Measurements from ENCODE around the gene VSX2.

Gene VSX2

DNA sequence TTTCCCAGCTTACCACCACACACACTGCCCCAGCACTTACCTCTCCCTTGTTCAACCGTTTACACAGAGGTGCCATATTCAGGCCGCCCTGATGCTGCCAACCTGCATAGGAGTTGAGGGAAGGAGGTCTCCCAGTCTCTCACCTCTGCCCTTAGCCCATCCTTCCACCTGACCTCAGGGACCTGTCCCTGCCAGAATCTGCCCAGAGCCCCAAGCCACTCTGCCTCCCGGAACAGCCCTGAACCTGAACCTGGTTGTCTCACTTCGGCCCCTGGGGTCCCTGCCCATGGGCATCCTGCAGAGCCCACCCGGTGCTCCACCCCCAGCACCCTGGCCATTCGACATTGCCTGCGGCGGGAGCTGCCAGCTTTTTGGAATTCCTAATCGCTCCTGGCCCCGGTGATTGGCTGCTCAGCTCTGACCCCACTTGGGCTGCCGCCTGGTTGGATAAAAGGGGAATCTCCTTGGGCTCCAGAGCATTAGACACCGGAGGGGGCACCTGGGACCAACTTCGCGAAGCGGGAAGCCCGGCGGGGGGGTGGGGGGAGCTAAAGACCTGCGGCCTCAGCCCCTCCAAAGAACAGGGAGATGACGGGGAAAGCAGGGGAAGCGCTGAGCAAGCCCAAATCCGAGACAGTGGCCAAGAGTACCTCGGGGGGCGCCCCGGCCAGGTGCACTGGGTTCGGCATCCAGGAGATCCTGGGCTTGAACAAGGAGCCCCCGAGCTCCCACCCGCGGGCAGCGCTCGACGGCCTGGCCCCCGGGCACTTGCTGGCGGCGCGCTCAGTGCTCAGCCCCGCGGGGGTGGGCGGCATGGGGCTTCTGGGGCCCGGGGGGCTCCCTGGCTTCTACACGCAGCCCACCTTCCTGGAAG lies at the start of gene VSX2:
Gene VSX2 (plus strand): TSS at position 476 of the 874 bp plus-strand sequence. CDS start 113 bp downstream, at position 589.
- no peak for DNase-seq (ENCODE audit: low spot score)

DNA sequence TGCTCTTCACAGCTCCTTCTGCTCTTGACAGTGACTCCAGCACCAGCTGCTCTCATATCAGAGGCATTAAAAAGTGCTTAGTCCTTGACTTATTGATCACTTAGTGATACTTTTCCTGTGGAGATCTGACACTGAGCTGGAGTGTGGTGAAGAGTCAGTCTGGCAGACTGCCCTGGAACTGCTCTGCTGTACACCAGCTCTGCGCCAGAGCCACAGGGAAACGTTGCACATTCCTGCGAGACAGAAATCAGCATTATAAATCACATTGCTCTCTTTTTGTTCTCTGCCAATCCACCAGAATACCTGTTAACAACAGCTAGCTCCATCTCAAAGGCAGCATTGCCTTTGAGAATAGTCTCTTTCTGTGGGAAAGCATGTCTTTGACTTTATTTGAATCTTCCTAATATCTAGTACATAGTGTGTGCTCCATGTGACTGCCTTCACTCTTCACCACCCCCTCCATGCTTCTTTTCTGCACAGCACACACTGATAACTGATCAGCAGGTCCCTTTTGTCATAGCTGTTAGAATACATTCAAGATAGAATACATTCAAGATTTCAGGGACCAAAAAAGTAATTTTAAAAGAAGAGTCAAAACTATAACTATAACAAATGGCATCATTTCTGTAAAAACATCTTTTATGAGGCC lies 48.2 kb upstream of the VSX2 start:
- DNase-seq (ENCODE audit: low spot score), result no peak

DNA sequence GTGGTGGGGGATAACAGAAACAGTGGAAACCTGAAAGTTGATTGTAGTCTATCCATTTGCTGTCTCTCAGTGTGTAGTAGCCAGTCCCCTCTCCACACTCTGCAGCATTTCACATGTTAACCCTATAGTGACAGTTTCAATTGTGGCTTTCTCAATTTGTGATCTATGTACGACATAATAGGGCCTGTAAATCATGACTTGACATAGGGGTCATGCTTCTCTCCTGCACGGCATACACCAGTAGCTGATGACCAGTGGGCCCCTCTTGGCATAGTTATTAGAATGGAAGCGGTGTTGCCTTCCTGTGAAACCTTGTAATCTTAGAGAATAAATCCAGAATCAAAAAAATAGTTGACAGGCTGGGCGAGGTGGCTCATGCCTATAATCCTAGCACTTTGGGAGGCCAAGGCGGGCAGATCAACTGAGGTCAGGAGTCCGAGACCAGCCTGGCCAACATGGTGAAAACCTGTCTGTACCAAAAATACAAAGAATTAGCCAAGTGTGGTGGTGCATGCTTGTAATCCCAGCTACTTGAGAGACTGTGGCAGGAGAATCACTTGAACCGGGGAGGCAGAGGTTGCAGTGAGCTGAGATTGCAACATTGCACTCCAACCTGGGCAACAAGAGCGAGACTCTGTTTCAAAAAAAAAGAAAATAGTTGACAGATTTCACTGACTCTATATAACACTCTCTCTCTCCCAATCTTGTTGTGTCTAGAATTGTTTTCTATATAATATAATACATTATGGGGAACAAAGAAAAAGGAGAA lies 44.6 kb upstream of the VSX2 start:
- no peak for DNase-seq (ENCODE audit: low spot score)

DNA sequence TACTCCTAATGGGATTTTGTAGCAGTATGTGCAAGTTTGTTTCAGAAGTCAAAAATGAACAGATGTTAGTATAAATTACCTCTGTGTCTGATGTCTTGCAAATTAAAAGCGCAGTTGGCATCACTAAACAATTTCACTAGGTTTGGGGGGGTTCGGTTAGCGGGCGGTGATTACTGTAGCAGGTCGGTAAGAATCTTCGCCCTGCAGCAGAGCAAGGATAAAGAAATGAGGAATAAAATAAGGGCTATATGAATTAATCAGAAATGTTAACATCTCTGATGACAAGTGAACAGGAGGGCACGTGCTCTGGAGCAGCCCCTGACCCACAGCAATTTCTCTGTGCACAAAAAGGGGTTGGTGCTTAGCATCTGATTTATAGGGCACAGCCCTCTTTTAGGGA lies 43.6 kb upstream of the VSX2 start:
- no peak for DNase-seq (ENCODE audit: low spot score)

DNA sequence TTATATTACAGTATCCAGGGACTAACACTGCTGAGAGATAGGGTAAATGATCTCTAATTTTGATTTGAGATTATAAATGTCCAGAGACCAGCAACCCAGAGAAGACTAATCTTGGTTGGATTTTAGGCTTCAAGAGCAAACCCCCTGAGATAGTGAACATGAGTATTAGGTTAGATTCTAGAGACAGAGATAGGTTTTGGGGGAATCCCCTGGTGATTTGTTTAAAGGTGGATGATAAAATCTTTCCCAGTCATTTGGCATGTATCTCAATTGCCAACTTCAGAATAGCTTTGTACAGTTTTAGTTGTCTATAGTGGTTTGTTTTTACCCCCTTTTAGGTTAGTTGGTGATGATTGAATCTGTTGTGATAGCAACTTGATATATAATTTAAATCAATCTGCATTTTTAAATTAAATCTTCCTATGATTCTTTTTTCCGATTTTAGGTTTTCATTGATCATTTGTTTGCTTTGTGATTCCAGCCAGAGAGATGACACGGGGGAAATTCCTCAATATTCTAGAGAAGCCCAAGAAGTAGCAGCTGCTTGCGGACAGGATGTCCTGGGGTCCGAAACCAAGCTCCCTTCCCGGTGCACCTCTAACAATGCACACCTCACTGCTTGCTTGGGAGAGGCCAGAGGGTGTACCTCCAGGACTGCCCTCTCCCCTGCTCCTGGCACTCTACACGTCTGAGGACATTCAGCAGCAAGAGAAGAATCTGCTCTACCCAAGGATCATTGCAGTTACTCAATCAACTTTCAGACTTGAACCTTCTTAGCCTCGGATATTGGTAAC lies 40.6 kb upstream of the VSX2 start:
- no peak for DNase-seq (ENCODE audit: low spot score)

DNA sequence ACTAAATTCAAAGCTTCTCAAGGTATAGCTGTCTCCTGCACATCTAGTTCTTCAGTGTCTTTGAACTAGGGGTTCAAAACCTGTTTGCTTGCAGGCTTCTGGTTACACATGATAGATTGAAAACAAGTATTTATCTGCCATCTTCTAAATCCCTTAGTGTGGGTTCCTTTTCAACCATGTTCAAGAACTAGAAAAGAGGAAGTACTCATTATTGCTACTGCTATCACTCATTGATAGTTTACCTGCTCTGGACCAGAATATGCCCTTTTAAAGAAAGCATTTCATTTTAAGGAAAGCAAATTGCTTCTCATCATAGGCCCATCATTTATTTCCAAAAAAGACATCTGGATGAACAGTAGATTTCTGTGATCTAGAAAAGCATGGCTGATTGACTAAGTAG lies 37.1 kb upstream of the VSX2 start:
- no peak for DNase-seq (ENCODE audit: low spot score)

DNA sequence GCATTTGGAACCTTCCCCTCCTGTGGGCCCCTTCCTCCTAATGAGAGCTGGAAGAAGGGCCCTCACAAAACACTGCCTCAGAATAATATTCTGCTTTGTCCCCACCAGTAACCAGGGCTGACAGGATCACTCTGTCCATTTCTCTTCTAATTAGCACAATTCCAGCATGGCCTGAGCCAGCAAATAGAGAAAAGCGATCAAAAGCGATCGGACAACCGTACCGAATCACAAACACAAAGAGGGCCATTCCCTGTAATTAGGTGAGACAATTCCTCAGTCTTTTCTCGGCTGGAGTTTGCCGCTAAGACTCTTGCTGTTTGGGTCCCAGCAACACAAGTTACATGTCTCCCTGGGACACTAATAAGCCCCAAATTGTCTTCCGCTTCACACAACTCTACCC lies 35.6 kb upstream of the VSX2 start:
- DNase-seq (ENCODE audit: low spot score), result no peak

DNA sequence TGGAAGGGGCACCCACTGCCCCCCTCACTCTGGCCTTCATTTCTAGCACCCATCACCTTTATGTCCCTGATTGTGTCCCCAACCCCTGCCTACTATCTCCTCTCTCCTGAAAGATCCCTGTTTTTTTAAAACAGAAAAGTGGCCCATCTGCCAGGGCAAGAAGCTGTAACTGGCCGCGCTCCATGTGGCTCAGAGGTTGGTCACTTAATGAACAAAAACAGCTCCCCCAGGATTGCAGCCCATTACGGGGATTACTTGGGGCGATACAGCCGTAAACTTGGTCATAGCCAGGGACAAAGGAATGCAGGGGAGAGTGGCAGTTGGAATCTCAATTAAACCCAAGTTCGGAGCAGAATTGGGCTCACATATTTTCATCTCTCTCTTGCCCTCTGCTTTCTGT lies 34.8 kb upstream of the VSX2 start:
- DNase-seq (ENCODE audit: low spot score), result no peak

DNA sequence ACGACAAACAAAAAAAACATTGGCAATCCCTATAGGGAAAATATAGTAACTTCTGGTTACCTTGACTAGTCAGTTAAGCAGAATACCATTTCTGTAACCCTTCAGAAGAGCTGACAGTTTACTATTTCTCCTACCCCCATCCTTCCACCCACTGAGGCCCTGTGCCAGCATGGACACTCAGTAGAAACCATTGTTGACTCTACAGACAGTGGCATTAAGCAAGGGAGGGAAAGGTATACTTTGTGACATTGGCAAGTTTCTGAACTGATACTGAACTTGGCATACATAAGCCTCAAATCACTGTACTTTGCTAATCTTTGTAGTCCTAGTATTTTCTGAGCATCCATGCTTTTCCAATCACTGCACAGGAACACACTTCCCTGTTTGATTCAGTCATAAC lies 33.4 kb upstream of the VSX2 start:
- DNase-seq (ENCODE audit: low spot score), result no peak

DNA sequence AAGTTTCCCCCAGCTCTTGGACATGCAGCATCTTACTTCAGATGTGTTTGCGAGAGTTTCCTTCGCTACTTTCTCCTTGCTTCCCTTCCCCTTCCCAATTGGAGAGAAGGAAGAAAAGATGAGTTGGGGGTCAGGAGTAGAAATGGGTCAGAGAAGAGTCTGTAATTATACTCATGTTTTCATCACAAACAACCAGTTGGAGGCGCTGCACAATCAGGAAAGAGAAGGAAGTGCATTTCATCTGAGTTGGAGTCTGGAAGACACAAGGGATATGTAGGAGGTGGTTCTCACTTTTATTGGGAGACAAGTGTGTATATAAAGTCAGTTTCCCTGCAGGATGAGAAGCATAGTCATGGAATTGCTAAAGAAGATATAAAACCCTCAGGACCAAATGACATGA lies 31.3 kb upstream of the VSX2 start:
- no peak for DNase-seq (ENCODE audit: low spot score)

DNA sequence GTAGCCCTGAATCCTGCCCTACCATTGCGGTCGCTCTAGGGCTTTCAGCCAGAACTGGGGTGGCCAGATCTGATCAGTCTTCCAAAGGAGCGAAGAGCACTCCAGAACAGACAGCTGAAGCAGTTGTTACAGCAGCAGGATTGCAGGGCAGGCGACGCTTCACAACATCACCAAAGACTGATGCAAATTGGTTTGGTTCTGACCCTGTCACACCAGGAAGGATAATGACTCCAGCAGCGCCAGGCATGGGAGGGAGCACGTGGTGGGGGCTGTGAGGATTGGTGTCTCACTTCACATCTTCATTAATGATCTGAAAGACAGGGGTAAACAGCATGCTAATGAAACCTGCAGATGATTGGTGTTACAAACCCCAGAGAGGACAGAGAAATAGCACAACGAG lies 30.6 kb upstream of the VSX2 start:
- DNase-seq (ENCODE audit: low spot score), result no peak

DNA sequence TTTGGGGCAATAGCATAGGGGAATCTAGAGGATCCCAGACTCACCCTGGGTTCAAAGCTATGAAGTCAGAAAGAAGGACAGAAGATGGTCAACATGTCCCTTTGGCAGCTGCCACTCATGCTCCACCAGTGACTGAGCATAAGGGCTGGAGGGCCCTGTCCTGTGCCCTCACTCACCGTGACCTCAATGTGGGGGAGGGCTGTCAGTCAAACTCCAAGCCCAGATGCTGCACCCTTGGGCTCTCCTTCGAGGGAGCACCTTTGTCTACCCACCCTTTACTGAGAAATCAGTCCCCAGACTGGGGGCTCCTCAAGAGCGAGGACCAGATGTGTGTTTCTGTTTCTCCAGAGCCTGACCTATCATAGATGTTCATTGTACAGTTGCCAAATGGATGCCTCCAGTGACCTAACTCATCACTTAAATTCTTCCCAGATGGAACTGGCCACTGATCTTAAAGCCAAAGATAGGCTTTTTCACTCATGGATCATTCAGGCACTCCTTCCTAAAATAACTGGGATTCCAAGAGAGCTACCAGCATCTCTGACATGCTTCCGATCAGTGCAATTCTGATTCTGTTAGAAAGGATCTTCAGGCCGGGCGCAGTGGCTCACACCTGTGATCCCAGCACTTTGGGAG lies 27.2 kb upstream of the VSX2 start:
- DNase-seq (ENCODE audit: low spot score), result peak; percentile 41

DNA sequence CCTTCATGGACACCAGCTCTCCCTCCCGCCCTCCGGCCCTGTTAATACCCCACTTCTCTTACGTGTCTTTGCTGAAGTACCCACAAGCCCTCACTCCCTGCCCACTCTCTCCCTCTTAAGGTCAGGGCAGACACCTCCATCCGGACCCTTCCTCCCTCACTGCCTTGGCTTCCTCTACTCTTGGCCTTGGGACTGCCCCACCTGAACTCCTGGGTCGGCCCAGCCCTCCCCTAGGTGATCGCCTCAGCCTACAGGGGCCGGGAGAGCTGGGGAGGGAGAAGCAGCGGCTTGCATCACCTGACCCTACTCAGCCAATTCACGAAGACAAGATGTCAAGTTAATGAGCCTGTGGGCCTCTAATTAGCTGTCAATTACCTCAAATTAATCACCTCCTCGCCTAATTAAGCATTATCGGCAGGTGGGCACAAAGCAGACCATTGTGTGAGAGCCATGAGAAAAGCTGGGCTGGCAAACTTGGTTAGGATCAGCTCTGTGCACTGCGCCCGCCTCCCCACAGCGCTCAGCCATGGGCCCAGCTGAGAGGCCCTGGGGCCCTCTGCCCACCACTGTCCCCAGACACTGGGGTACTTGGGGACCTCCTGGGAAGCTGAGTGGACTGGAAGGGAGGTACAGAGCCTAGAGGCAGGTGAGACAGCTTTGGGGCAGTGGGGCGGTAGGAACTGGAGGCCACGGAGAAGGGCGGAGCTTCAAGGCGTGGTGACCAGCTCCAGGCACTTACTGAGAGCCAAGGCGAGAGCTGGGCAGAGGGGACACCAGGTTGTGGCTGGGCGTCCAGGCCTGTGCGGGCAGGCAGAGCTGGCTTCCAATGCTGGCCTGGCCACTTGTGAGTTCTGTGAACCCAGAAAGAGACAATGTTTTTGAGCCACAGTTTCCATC lies 25.1 kb upstream of the VSX2 start:
- no peak for DNase-seq (ENCODE audit: low spot score)

DNA sequence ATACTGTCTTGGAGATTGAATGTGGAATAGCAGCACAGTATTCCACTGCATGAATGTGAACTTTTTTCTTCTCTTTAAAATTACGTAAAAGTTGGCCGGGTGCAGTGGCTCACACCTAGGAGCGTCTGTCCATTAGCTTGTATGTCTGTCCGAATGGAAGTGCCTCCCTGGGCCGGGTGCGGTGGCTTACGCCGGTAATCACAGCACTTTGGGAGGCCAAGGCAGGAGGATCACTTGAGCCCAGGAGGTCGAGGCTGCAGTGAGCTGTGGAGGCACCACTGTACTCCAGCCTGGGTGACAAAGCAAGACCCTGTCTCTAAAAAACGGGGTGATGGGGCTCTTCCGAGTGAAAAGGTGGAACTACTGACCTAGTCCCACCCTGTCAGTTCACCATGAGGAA lies 22.6 kb upstream of the VSX2 start:
- no peak for DNase-seq (ENCODE audit: low spot score)

DNA sequence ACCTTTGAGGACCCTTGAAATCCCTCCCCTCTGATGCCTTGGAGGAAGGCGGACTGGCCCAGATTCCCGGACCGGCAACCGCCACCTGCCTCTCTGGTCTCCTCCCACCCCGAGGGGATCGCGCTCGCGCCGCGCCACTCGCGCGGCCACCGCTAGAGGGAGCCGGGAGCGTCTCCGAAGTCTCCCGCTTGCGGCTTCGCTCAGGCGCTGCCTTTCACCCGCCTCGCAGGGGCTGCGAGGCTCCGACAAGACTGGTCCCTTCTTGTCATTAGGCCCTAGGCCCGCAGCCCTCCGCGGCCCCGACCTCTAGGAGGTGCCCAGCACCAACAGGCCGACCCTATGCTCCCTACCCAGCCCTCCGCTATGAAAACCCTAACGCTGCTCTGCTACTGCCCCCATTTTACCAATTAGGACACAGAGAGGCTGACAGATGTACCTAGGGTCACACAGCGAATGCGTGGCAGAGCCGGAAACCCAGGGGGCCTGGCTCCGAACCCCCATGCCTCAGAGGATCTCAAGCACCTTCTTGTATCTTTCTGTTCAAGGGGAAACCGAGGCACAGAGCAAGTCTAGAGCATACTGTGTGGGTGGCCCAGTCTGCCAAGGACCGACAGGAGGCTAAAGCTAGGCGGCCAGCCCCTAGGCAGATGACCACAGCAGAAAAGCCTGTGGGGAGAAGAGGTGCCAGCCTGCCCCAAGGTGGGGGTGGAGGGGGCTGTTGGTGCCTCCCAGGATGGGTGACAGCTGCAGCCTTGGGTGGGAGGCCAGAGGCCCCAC lies 21.4 kb upstream of the VSX2 start:
- DNase-seq (ENCODE audit: low spot score), result peak; percentile 94

DNA sequence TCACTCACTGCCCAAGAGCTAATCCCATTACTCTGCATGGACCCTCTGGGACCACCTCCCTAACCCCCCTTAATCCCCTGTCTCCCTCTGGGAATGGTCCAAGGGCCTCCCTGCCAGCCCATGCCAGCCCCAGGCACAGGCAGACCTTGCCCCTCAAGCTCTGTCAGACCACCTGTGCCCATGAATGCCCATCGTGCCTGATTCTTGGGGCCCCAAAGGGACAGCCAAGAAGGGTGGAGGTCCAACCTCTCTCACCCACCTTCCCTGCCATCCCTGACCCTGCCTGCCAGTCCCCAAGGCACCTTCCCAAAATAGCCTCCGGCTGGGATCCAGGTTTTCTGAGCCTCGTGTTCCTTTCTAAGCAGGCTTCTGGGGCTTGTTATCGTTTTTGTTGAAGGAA lies 20.8 kb upstream of the VSX2 start:
- DNase-seq (ENCODE audit: low spot score), result no peak

DNA sequence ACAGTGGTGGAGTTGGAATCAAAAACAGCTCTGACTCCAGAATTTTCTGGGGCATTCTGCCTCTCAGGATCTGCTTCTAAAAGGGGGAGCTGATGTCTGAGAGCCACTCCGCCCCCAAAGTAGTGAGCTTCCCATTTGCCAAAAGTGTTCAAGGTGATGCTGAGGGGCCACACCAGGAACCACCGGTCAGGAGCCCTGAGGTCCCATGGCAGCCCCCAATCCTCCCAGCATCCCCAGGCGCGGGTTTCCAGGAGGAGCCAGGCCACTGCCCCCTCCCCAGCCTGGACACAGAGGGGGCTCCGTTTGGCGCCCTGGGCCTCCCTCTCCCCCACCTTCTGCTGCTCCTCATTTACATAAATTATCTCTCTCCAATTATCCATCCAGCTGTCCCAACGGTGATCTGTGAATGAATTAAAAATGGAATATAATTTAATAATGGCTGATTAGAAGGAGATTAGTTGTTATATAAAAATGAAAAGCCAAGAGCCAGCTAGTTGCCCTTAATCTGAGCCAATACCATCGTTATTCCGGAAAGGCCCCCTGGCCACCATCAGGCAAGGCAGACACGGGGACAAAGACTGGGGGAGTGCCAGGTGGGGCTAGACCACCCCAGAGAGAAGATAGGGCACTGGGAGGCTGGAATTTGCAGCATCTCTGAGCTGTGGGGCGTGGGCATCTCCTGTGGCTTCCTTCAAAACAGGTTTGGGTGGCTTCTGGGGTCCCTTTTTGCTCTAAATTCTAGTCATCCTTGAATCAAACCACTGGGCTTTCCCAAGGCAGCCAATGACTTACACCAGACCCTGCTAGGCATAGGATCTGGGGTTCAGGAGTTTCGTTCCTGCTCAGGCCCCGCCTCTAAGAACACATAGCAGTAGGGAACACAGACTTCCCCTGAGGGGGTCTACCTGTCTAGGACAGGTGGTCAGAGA lies 19.7 kb upstream of the VSX2 start:
- no peak for DNase-seq (ENCODE audit: low spot score)

DNA sequence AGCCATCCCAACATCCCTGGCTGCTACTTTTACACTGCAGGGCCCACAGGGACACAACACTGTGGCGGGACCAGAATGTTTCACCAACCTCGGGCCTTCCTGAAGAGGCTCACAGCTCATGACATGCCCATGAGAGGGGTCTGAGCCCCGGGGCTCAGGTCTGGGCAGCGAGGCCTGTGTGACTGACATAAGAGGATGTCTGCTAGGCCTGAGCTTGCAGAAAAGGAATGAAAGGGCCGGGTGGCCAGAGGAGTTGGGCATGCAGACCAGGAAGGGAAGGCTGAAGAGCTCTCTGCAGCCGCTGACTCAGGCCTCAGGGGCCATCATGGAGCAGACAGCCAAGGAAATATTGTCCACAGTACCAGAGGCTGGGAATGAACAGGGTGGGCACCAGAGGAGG lies 18.3 kb upstream of the VSX2 start:
- DNase-seq (ENCODE audit: low spot score), result no peak

DNA sequence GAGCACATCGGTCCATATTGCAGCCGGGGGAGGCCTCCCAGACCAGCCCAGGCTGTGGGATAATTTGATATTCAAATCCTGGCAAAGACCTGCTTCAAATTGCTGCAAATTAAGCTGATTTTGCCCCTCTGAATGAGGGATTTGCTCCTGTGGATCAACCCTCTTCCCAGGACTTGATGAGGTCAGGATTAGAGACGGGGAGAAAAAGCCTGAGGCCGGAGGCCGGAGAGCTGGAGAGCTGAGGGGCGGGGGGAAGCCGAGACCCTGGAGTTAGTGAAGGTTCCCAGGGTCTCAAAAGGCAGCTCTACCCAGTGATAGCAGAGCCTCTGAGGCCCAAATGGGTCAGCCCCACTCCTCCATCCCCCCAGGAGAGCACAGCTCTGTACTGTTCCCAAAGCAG lies 17.5 kb upstream of the VSX2 start:
- no peak for DNase-seq (ENCODE audit: low spot score)
